Neuronal stem cell (in vitro differentiated cells): ENCODE data around the gene S100P.

Source experiments
- DNase-seq: peaks from one replicate; pipeline ENCODE4 v3.0.0-alpha.2; 2013; ENCODE audit warnings: low spot score
- H2AFZ ChIP-seq: one replicate; pipeline ENCODE4 v1.6.1; 2013; ENCODE audit warnings: mild to moderate bottlenecking, low read length, inconsistent platforms
- H2AK5ac ChIP-seq: 2 replicates; pipeline ENCODE4 v1.6.1; 2013; ENCODE audit warnings: low read depth, mild to moderate bottlenecking, inconsistent platforms, low read length, moderate library complexity, mixed read lengths
- H2BK120ac ChIP-seq: 2 replicates; pipeline ENCODE4 v1.6.1; 2013; ENCODE audit warnings: low read depth, mild to moderate bottlenecking, inconsistent platforms, low read length, moderate library complexity, mixed read lengths
- H2BK12ac ChIP-seq: one replicate; pipeline ENCODE4 v1.6.1; 2013; ENCODE audit warnings: low read length, inconsistent platforms
- H2BK15ac ChIP-seq: 2 replicates; pipeline ENCODE4 v1.6.1; 2013; ENCODE audit warnings: mild to moderate bottlenecking, low read length, inconsistent platforms, mixed read lengths
- H2BK5ac ChIP-seq: one replicate; pipeline ENCODE4 v1.6.1; 2013; ENCODE audit warnings: inconsistent platforms, mild to moderate bottlenecking, low read length, moderate library complexity
- H3K14ac ChIP-seq: one replicate; pipeline ENCODE4 v1.6.1; 2013; ENCODE audit warnings: low read length, inconsistent platforms
- H3K18ac ChIP-seq: 2 replicates; pipeline ENCODE4 v1.6.1; 2013; ENCODE audit warnings: low read length, inconsistent platforms
- H3K23ac ChIP-seq: 2 replicates; pipeline ENCODE4 v1.6.1; 2013; ENCODE audit warnings: low read depth, mild to moderate bottlenecking, mixed read lengths, low read length, inconsistent platforms; ENCODE audit not compliant: poor library complexity
- H3K27ac ChIP-seq: replicated peaks from 3 replicates; pipeline ENCODE4 v1.5.1; 2013; ENCODE audit warnings: low read length, inconsistent platforms
- H3K27me3 ChIP-seq, 3 experiments: 2 replicates each; pipeline ENCODE4 v1.6.1; 2013; ENCODE audit warnings: low read length in 3 of 3, mild to moderate bottlenecking in 2 of 3, inconsistent platforms in 1 of 3, low read depth in 1 of 3, mixed read lengths in 1 of 3, moderate library complexity in 1 of 3; ENCODE audit not compliant: control insufficient read depth in 3 of 3, insufficient read depth in 3 of 3
- H3K36me3 ChIP-seq, 2 donors: replicated peaks in 1 of 2; 2 replicates each; pipeline ENCODE4 v1.6.1; 2013; ENCODE audit warnings: low read length in 2 of 2; ENCODE audit not compliant: control insufficient read depth in 2 of 2, insufficient read depth in 2 of 2
- H3K4ac ChIP-seq: 2 replicates; pipeline ENCODE4 v1.6.1; 2013; ENCODE audit warnings: inconsistent platforms, mild to moderate bottlenecking, low read length, moderate library complexity
- H3K4me1 ChIP-seq, 2 donors: 1 replicate in 1 of 2; 2 replicates in 1 of 2; pipeline ENCODE4 v1.6.1; 2013; ENCODE audit warnings: low read length in 2 of 2, low read depth in 1 of 2; ENCODE audit not compliant: control insufficient read depth in 2 of 2, insufficient read depth in 1 of 2
- H3K4me2 ChIP-seq: one replicate; pipeline ENCODE4 v1.6.1; 2013; ENCODE audit warnings: mild to moderate bottlenecking, low read length, inconsistent platforms; ENCODE audit not compliant: insufficient read depth, poor library complexity, severe bottlenecking
- H3K4me3 ChIP-seq, 2 donors: 2 replicates each; pipeline ENCODE4 v1.5.1; 2013; ENCODE audit warnings: low read length in 2 of 2, mild to moderate bottlenecking in 2 of 2, inconsistent platforms in 1 of 2, moderate library complexity in 1 of 2
- H3K79me1 ChIP-seq: one replicate; pipeline ENCODE4 v1.6.1; 2013; ENCODE audit warnings: low read depth, mild to moderate bottlenecking, inconsistent platforms, low read length, moderate library complexity
- H3K9ac ChIP-seq: one replicate; pipeline ENCODE4 v1.6.1; 2013; ENCODE audit warnings: mild to moderate bottlenecking, low read depth, low read length, inconsistent platforms; ENCODE audit not compliant: poor library complexity
- H3K9me3 ChIP-seq, 2 donors: replicated peaks in 1 of 2; 2 replicates each; pipeline versions ENCODE3 to v1.6.1; 2013; ENCODE audit warnings: low read length in 2 of 2, mild to moderate bottlenecking in 2 of 2, inconsistent platforms in 1 of 2, low read depth in 1 of 2, mixed read lengths in 1 of 2, moderate library complexity in 1 of 2; ENCODE audit not compliant: control insufficient read depth in 2 of 2, insufficient read depth in 1 of 2
- H4K8ac ChIP-seq: one replicate; pipeline ENCODE4 v1.6.1; 2013; ENCODE audit warnings: low read depth, mild to moderate bottlenecking, inconsistent platforms, low read length, moderate library complexity
- H4K91ac ChIP-seq: one replicate; pipeline ENCODE4 v1.6.1; 2013; ENCODE audit warnings: low read length, low read depth, mild to moderate bottlenecking, inconsistent platforms; ENCODE audit not compliant: poor library complexity
- WGBS, 2 donors: extraction: QIAGEN DNeasy Blood & Tissue Kit; methylation state at CpG; one replicate each; pipeline ENCODE4 v1.1.7; 2013; ENCODE audit warnings: missing lambda C conversion rate in 2 of 2, mixed read lengths in 1 of 2; ENCODE audit not compliant: insufficient read length in 2 of 2, insufficient replicate concordance in 1 of 2; ENCODE audit errors: extremely low coverage in 2 of 2; 5-methylcytosine and 5-hydroxymethylcytosine counted together

The S100P gene

GRCh38 chr4:6702761-6703160, 9.1 kb downstream of the S100P start:
- H3K4me1 ChIP-seq = peaks cover under 1 to 1% of the 10 kb centered on the region in 2 donors

GRCh38 chr4:6703786-6704185, 10.1 kb downstream of the S100P start:
- no peak overlapping the region for H4K8ac ChIP-seq
- no peak overlapping the region for H3K4ac ChIP-seq
- H2AK5ac ChIP-seq = no peak overlapping the region
- H3K4me1 ChIP-seq = peaks cover 6 to 7% of the 10 kb centered on the region in 2 donors
- H2BK12ac ChIP-seq = no peak overlapping the region
- H3K27me3 ChIP-seq = no peaks in the 10 kb centered on the region
- H2AFZ ChIP-seq = no peak overlapping the region
- no peak overlapping the region for H3K4me2 ChIP-seq
- peaks cover 5% of the 10 kb centered on the region for H3K79me1 ChIP-seq
- no peak overlapping the region for H2BK15ac ChIP-seq
- H3K27ac ChIP-seq = no peak overlapping the region
- no peak for DNase-seq
- no peak overlapping the region for H3K4me3 ChIP-seq
- H3K23ac ChIP-seq = no peak overlapping the region
- peaks cover 11 to 63% of the 10 kb centered on the region in 2 donors for H3K9me3 ChIP-seq
- H3K36me3 ChIP-seq = peaks cover 19 to 77% of the 10 kb centered on the region in 2 donors
- no peak overlapping the region for H2BK5ac ChIP-seq
- no peak overlapping the region for H2BK120ac ChIP-seq
- H4K91ac ChIP-seq = no peak overlapping the region
- H3K18ac ChIP-seq = no peak overlapping the region
- no peak overlapping the region for H3K9ac ChIP-seq
- H3K14ac ChIP-seq = no peak overlapping the region
- no CpG with 5 or more reads among the region's 3 CpGs for WGBS, 2 donors

More at GRCh38 chr4:6702761-6703160, 9.1 kb downstream of the S100P start:
- H3K4me3 ChIP-seq = no peak overlapping the region
- peaks cover 16 to 71% of the 10 kb centered on the region in 2 donors for H3K36me3 ChIP-seq
- no peak overlapping the region for H3K23ac ChIP-seq
- DNase-seq = no peak
- H2BK15ac ChIP-seq = no peak overlapping the region
- H3K9me3 ChIP-seq = peaks cover 11 to 58% of the 10 kb centered on the region in 2 donors
- H3K18ac ChIP-seq = no peak overlapping the region
- H3K27me3 ChIP-seq = no peaks in the 10 kb centered on the region
- H2BK120ac ChIP-seq = no peak overlapping the region
- no peak overlapping the region for H3K4me2 ChIP-seq
- WGBS, 2 donors = no CpG with 5 or more reads among the region's 1 CpG
- no peak overlapping the region for H3K14ac ChIP-seq
- H3K27ac ChIP-seq = no peak overlapping the region
- H4K91ac ChIP-seq = no peak overlapping the region
- no peak overlapping the region for H2AK5ac ChIP-seq
- peaks cover 5% of the 10 kb centered on the region for H3K79me1 ChIP-seq
- H3K9ac ChIP-seq = no peak overlapping the region
- no peak overlapping the region for H2BK12ac ChIP-seq
- no peak overlapping the region for H4K8ac ChIP-seq
- H2AFZ ChIP-seq = no peak overlapping the region
- no peak overlapping the region for H2BK5ac ChIP-seq
- no peak overlapping the region for H3K4ac ChIP-seq

- peaks cover 11 to 63% of the 10 kb centered on the region in 2 donors for H3K9me3 ChIP-seq
- H4K91ac ChIP-seq = no peak overlapping the region
- H3K14ac ChIP-seq = no peak overlapping the region
- WGBS, 2 donors = no CpG with 5 or more reads among the region's 2 CpGs
- H3K23ac ChIP-seq = no peak overlapping the region
- no peak overlapping the region for H2BK120ac ChIP-seq
- no peaks in the 10 kb centered on the region for H3K27me3 ChIP-seq
- no peak for DNase-seq
- H2BK12ac ChIP-seq = no peak overlapping the region
- no peak overlapping the region for H2AK5ac ChIP-seq
- H2BK5ac ChIP-seq = no peak overlapping the region
- H3K4me2 ChIP-seq = no peak overlapping the region
- H3K36me3 ChIP-seq = peaks cover 19 to 69% of the 10 kb centered on the region in 2 donors
- no peak overlapping the region for H3K4me3 ChIP-seq
- no peak overlapping the region for H4K8ac ChIP-seq
- H3K18ac ChIP-seq = no peak overlapping the region
- H3K4me1 ChIP-seq = peaks cover 7 to 12% of the 10 kb centered on the region in 2 donors
- no peak overlapping the region for H2AFZ ChIP-seq
- H3K4ac ChIP-seq = no peak overlapping the region
- H3K27ac ChIP-seq = no peak overlapping the region
- H3K9ac ChIP-seq = no peak overlapping the region
- H2BK15ac ChIP-seq = no peak overlapping the region
- peaks cover 10% of the 10 kb centered on the region for H3K79me1 ChIP-seq
These were observed 12.0 kb downstream of the S100P start for GRCh38 chr4:6705646-6706045.

GRCh38 chr4:6706173-6706572, 12.5 kb downstream of the S100P start:
- Histone ChIP-seq H3K14ac (no peak overlapping the region), H3K79me1 (peaks cover 10% of the 10 kb centered on the region), H2BK120ac (no peak overlapping the region), H3K36me3 (peaks cover 19 to 67% of the 10 kb centered on the region in 2 donors), H2BK15ac (no peak overlapping the region), H3K27me3 (no peaks in the 10 kb centered on the region), H3K9ac (no peak overlapping the region), H3K4ac (no peak overlapping the region), H4K8ac (no peak overlapping the region), H3K4me1 (peaks cover 7 to 12% of the 10 kb centered on the region in 2 donors), H3K4me3 (no peak overlapping the region), H2AFZ (no peak overlapping the region), H3K23ac (no peak overlapping the region), H3K4me2 (no peak overlapping the region), H4K91ac (no peak overlapping the region), H3K18ac (no peak overlapping the region), H2BK12ac (no peak overlapping the region), H2BK5ac (no peak overlapping the region), H3K27ac (no peak overlapping the region), H3K9me3 (peaks cover 11 to 65% of the 10 kb centered on the region in 2 donors), H2AK5ac (no peak overlapping the region)
- no CpG with 5 or more reads among the region's 5 CpGs for WGBS, 2 donors
- no peak for DNase-seq
